CD4-positive, alpha-beta T cell treated with Interleukin-10 for 1 hour (primary cell): Measurements from ENCODE around the gene SPEG.

Experiments
- DNase-seq: peaks from one replicate; pipeline ENCODE4 v3.0.0-alpha.2; 2020

Gene SPEG

GRCh38 chr2:219465659-219466561 is 31.3 kb downstream of the SPEG start:
- no peak for DNase-seq

- no peak for DNase-seq
Measured at GRCh38 chr2:219466816-219467735, 32.4 kb downstream of the SPEG start.

- no peak for DNase-seq
Measured at GRCh38 chr2:219467736-219468075, 33.1 kb downstream of the SPEG start.

- no peak for DNase-seq
Measured at GRCh38 chr2:219468410-219469185, 34.0 kb downstream of the SPEG start.

- DNase-seq = no peak
Measured at GRCh38 chr2:219469186-219469724, 34.6 kb downstream of the SPEG start.

GRCh38 chr2:219470429-219470828 is 35.8 kb downstream of the SPEG start:
- DNase-seq = no peak

DNA sequence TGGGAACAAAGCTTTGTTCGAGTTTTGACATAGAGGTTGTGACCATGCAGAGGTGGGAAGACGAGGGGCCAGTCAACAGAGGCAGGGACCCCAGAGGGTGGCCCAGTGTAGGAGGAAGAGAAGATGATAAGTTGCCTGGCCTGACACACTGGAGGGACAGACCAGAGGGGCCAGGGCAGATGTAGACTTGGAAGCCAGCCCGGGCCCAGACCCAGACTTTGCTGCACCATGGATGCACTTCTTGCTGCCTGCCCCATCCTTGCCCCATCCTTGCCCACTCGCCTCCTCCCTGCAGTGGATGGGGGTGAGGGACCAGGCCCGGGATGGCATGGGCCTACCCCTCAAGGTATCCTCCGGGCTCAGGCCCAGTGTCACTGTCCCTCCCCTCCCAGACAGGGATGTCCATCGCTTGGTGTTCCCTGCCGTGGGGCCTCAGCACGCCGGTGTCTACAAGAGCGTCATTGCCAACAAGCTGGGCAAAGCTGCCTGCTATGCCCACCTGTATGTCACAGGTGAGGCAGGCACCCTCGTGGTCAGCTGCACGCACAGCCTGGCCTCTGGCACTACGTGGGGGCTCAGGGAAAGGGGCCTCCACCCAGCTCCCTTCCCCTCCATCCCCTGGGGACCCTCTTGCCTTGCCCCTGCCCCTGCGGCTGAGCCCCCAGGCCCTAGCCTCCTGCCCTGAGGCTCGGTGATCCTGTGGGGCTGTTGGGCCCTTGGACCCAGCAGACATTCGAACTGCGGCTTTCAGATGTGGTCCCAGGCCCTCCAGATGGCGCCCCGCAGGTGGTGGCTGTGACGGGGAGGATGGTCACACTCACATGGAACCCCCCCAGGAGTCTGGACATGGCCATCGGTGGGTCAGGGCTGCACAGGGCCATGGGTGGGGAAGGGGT is 37.1 kb downstream of the SPEG start:
- no peak for DNase-seq

- DNase-seq = no peak
Measured at GRCh38 chr2:219472629-219473187, 38.1 kb downstream of the SPEG start.

DNA sequence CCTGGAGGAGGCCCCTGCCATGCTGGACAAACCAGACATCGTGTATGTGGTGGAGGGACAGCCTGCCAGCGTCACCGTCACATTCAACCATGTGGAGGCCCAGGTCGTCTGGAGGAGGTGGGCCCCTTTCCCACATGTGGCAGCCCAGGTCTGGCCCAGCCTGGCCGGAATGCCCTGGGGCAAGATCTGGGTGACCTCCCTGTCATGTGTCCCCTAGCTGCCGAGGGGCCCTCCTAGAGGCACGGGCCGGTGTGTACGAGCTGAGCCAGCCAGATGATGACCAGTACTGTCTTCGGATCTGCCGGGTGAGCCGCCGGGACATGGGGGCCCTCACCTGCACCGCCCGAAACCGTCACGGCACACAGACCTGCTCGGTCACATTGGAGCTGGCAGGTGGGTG is 38.9 kb downstream of the SPEG start:
- no peak for DNase-seq

DNA sequence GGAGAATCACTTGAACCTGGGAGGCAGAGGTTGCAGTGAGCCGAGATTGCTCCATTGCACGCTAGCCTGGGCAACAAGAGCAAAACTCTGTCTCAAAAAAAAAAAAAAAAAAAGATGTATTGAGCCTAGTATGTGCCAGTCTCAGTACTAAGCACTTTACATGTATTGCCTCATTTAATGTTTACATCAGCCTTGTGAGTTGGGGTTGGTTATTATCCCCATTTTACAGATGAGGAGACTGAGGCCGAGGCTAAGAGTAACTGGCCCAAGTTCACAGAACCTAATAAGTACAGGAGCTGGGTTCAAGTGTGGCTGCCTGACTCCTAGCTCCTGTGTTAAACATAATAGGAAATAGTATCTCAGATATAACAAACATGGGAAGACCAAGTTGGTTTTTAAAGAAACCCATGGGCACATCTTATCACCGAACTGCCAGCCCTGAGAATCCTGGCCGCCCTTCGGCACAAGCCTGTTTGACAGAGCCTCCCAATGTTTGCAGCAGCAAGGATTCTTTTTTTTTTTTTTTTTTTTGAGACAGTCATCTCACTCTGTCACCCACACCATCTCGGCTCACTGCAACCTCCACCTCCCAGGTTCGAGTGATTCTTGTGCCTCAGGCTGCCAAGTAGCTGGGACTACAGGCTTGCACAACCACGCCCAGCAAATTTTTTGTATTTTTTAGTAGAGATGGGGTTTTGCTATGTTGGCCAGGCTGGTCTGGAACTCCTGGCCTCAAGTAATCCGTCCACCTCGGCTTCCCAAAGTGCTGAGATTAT is 39.8 kb downstream of the SPEG start:
- no peak for DNase-seq

DNA sequence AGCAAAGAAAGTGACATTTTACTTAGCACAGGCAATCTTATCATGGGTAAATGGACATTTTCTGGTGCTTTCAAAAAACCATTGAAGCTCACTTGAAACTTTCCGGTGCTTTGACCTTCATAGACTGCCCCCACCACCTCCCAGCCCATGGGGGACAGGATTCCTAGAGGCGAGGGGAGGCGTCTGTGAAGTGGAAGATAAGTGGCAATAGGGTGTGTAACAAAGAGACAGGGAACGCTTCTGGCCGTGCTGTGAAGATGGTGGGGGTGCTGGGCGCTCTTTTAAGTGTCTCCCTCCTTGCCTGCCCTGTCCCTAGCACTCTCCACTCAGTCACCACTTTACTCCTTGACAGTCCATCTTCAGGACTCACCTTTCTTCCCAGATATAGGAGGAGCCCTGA is 40.6 kb downstream of the SPEG start:
- no peak for DNase-seq

GRCh38 chr2:219475697-219476651 is 41.3 kb downstream of the SPEG start:
- peak; percentile 51 for DNase-seq

GRCh38 chr2:219476652-219477151 is 42.1 kb downstream of the SPEG start:
- no peak for DNase-seq

- no peak for DNase-seq
Measured at GRCh38 chr2:219477179-219477578, 42.5 kb downstream of the SPEG start.

DNA sequence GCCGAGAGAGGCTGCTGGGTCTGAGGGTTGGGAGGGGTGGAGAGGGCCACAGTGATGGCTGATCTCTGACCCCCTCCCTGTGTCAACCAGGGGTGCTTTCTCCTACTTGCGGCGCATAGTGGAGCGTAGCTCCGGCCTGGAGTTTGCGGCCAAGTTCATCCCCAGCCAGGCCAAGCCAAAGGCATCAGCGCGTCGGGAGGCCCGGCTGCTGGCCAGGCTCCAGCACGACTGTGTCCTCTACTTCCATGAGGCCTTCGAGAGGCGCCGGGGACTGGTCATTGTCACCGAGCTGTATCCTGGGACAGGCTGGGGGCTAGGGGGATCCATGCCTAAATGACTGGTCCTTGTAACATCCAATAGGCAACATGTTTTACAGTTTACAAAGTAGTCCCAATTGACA is 43.2 kb downstream of the SPEG start:
- DNase-seq = no peak

- no peak for DNase-seq
Measured at GRCh38 chr2:219478916-219479315, 44.3 kb downstream of the SPEG start.

DNA sequence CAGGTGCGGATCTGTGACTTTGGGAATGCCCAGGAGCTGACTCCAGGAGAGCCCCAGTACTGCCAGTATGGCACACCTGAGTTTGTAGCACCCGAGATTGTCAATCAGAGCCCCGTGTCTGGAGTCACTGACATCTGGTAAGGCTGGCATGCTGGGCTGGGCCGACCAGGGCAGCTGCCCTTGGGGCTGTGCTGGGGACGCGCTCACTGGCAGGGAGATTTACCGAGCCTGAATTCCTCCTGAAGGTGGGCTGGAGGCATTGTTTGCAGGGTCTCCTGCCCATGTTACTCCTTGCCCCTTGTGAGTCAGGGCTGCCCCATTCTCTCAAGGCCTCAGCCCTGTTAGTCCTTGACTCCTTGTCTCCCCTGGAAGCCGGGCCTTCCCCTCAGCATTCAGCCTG is 45.4 kb downstream of the SPEG start:
- no peak for DNase-seq

DNA sequence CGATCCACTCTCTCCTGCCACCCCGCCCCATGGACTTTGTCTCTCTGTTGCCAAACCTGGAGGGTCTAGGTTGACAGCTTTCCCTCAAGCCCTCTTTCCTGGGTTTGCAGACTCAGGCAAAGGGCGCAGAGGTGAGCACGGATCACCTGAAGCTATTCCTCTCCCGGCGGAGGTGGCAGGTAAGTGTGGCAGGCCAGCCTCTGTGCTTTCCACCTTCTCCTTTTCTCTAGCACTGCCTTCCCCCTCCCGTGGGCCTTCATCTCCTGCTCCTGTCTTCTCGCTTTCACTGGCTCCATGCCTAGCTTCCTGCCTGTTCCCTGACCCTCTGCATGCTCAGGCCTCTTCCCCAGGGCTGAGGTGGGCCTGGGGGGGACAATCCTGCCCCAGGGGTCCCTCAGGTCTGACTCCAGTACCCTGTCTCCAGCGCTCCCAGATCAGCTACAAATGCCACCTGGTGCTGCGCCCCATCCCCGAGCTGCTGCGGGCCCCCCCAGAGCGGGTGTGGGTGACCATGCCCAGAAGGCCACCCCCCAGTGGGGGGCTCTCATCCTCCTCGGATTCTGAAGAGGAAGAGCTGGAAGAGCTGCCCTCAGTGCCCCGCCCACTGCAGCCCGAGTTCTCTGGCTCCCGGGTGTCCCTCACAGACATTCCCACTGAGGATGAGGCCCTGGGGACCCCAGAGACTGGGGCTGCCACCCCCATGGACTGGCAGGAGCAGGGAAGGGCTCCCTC is 48.2 kb downstream of the SPEG start:
- no peak for DNase-seq
